ENCODE data around the gene SSRP1. TPM values are rescaled to one million over a fixed set of nuclear protein-coding genes. Genes with fewer than 3 reads are reported as not detected.

The SSRP1 gene
- total and polyA plus RNA-seq, 9 of the 15 experiments (the other 6 are each of a cell fraction or from before 2014, with no cell fraction given) = 91.1 to 416 (median 245) TPM

GRCh38 chr11:57321388-57322255 is 14.1 kb downstream of the SSRP1 start (continued):
- TF ChIP-seq ELF1 (tag; IDR thresholded peaks at IDR 0.05) = peak; percentile 33; the same call in 1 of the 2 replicates
- TF ChIP-seq CBFA2T2 (conservative IDR thresholded peaks at IDR 0.05) = 0 out of 2 replicates have a peak, but pooled peaks have one; percentile 13
- TF ChIP-seq, protein P1, sequence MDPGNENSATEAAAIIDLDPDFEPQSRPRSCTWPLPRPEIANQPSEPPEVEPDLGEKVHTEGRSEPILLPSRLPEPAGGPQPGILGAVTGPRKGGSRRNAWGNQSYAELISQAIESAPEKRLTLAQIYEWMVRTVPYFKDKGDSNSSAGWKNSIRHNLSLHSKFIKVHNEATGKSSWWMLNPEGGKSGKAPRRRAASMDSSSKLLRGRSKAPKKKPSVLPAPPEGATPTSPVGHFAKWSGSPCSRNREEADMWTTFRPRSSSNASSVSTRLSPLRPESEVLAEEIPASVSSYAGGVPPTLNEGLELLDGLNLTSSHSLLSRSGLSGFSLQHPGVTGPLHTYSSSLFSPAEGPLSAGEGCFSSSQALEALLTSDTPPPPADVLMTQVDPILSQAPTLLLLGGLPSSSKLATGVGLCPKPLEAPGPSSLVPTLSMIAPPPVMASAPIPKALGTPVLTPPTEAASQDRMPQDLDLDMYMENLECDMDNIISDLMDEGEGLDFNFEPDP (CRISPR knock-in tag; IDR thresholded peaks at IDR 0.05) = no peak
- no peak for TF ChIP-seq MYNN (IDR thresholded peaks at IDR 0.05)
- no peak for TF ChIP-seq MYNN (CRISPR knock-in tag; IDR thresholded peaks at IDR 0.05)
- peak; percentile 74 for TF ChIP-seq RBBP5 (IDR thresholded peaks at IDR 0.05; ENCODE audit: borderline replicate concordance, insufficient read depth, low read length, poor library complexity, severe bottlenecking)
- TF ChIP-seq HOMEZ (CRISPR knock-in tag; IDR thresholded peaks at IDR 0.05) = no peak
- no peak for TF ChIP-seq RAD51 (IDR thresholded peaks at IDR 0.05; ENCODE audit: borderline replicate concordance, low read depth)
- no peak for TF ChIP-seq PTBP1 (IDR thresholded peaks at IDR 0.05; ENCODE audit: low read depth, low read length)
- no peak for TF ChIP-seq ZNF436 (CRISPR knock-in tag; IDR thresholded peaks at IDR 0.05)
- no peak for TF ChIP-seq ARID2 (IDR thresholded peaks at IDR 0.05)
- peak; percentile 68 for TF ChIP-seq EP300 (IDR thresholded peaks at IDR 0.05; ENCODE audit: low read length)
- TF ChIP-seq, protein P2, sequence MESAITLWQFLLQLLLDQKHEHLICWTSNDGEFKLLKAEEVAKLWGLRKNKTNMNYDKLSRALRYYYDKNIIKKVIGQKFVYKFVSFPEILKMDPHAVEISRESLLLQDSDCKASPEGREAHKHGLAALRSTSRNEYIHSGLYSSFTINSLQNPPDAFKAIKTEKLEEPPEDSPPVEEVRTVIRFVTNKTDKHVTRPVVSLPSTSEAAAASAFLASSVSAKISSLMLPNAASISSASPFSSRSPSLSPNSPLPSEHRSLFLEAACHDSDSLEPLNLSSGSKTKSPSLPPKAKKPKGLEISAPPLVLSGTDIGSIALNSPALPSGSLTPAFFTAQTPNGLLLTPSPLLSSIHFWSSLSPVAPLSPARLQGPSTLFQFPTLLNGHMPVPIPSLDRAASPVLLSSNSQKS (CRISPR knock-in tag; IDR thresholded peaks at IDR 0.05) = no peak
- TF ChIP-seq, protein P3, sequence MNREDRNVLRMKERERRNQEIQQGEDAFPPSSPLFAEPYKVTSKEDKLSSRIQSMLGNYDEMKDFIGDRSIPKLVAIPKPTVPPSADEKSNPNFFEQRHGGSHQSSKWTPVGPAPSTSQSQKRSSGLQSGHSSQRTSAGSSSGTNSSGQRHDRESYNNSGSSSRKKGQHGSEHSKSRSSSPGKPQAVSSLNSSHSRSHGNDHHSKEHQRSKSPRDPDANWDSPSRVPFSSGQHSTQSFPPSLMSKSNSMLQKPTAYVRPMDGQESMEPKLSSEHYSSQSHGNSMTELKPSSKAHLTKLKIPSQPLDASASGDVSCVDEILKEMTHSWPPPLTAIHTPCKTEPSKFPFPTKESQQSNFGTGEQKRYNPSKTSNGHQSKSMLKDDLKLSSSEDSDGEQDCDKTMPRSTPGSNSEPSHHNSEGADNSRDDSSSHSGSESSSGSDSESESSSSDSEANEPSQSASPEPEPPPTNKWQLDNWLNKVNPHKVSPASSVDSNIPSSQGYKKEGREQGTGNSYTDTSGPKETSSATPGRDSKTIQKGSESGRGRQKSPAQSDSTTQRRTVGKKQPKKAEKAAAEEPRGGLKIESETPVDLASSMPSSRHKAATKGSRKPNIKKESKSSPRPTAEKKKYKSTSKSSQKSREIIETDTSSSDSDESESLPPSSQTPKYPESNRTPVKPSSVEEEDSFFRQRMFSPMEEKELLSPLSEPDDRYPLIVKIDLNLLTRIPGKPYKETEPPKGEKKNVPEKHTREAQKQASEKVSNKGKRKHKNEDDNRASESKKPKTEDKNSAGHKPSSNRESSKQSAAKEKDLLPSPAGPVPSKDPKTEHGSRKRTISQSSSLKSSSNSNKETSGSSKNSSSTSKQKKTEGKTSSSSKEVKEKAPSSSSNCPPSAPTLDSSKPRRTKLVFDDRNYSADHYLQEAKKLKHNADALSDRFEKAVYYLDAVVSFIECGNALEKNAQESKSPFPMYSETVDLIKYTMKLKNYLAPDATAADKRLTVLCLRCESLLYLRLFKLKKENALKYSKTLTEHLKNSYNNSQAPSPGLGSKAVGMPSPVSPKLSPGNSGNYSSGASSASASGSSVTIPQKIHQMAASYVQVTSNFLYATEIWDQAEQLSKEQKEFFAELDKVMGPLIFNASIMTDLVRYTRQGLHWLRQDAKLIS (CRISPR knock-in tag; IDR thresholded peaks at IDR 0.05) = no peak
- TF ChIP-seq SREBF1 (IDR thresholded peaks at IDR 0.05; ENCODE audit: borderline replicate concordance, low read depth, low read length) = no peak
- TF ChIP-seq CTCFL (IDR thresholded peaks at IDR 0.05; ENCODE audit: borderline replicate concordance, insufficient read depth, low read depth, low read length, poor library complexity, severe bottlenecking) = no peak

Data from K562 (cell line).